ENCODE measurements around the gene HDAC4. TPM values are rescaled to one million over a fixed set of nuclear protein-coding genes. Genes with fewer than 3 reads are reported as not detected.

HDAC4 gene
- total RNA-seq, 1 experiment from 2014 or later, result 21.8 TPM

- Mint-ChIP-seq H3K4me3 (ENCODE audit: unreplicated experiment) (no peak overlapping the region), H3K36me3 (ENCODE audit: insufficient read depth, unreplicated experiment) (peaks cover 27% of the 10 kb centered on the region), H3K27me3 (ENCODE audit: insufficient read depth, unreplicated experiment) (no peaks in the 10 kb centered on the region), H3K27ac (ENCODE audit: low read depth, unreplicated experiment) (no peak overlapping the region), H3K9me3 (ENCODE audit: unreplicated experiment) (no peaks in the 10 kb centered on the region), H3K4me1 (ENCODE audit: insufficient read depth, unreplicated experiment) (no peaks in the 10 kb centered on the region)
- DNase-seq (ENCODE audit: unreplicated experiment), result no peak
- TF ChIP-seq CTCF (IDR thresholded peaks at IDR 0.05; ENCODE audit: unreplicated experiment), result no peak
- ChIA-PET CTCF (no interaction called here), POLR2A (no interaction called here)
- intact Hi-C loops (cut with micrococcal nuclease), result no loop called here
- BruUV-seq (replicated peaks), result no TSS peak
These were observed 254.7 kb downstream of the HDAC4 start for GRCh38 chr2:239146011-239146641.

DNA sequence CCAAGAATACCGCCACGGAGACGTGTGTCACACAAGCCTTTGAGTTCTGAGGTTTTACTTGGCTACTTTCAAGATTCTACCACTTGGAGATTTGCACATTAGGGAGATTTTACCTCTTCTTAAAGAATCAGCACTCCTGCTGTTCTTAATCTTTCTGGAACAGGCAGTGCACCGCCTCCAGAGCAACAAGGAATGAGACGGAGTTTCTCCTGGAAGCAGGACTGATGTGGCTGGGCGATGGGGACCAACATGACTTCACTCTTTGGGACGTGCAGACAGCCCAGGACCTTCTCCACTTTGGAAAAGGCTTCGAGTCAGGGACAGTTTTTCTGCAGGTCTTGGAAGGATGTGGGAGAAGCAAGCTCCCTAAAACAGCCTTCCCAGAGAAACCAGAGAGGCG lies 255.2 kb downstream of the HDAC4 start:
- no peaks in the 10 kb centered on the region for H3K4me1 Mint-ChIP-seq (ENCODE audit: insufficient read depth, unreplicated experiment)
- no TSS peak for BruUV-seq (replicated peaks)
- ChIA-PET CTCF (no interaction called here), POLR2A (interaction anchor here (1.2 kb wide), 1 partner anchor 833 kb away, joined by 3 read pairs; no protein-coding TSS in a partner anchor)
- no peak for TF ChIP-seq CTCF (IDR thresholded peaks at IDR 0.05; ENCODE audit: unreplicated experiment)
- no peak overlapping the region for H3K4me3 Mint-ChIP-seq (ENCODE audit: unreplicated experiment)
- intact Hi-C loops (cut with micrococcal nuclease), result no loop called here
- H3K27ac Mint-ChIP-seq (ENCODE audit: low read depth, unreplicated experiment), result no peak overlapping the region
- no peak for DNase-seq (ENCODE audit: unreplicated experiment)
- H3K36me3 Mint-ChIP-seq (ENCODE audit: insufficient read depth, unreplicated experiment), result peaks cover 27% of the 10 kb centered on the region
- H3K27me3 Mint-ChIP-seq (ENCODE audit: insufficient read depth, unreplicated experiment), result no peaks in the 10 kb centered on the region
- H3K9me3 Mint-ChIP-seq (ENCODE audit: unreplicated experiment), result no peaks in the 10 kb centered on the region

GRCh38 chr2:239145106-239145505 lies 255.7 kb downstream of the HDAC4 start:
- CTCF ChIA-PET, result interaction anchor here (0.5 kb wide), 1 partner anchor 381 kb away, joined by 3 read pairs; no protein-coding TSS in a partner anchor
- H3K9me3 Mint-ChIP-seq (ENCODE audit: unreplicated experiment), result no peaks in the 10 kb centered on the region

DNA sequence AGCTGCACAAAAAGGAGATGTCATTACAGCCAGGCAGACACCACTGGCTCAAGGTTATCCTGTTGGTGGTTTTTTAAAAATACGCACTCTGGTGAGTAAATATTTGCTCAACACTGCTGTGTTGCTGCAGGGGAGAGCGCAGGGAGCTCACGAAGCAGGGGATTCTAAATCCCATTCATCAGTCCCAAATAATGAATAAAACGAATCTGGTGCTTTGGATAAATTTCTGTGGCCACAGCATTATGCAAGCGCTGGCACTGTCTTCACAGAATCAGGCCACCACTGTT lies 256.2 kb downstream of the HDAC4 start:
- Mint-ChIP-seq H3K27ac (ENCODE audit: low read depth, unreplicated experiment) (no peak overlapping the region), H3K4me1 (ENCODE audit: insufficient read depth, unreplicated experiment) (no peaks in the 10 kb centered on the region), H3K27me3 (ENCODE audit: insufficient read depth, unreplicated experiment) (no peaks in the 10 kb centered on the region), H3K4me3 (ENCODE audit: unreplicated experiment) (no peak overlapping the region), H3K36me3 (ENCODE audit: insufficient read depth, unreplicated experiment) (peaks cover 23% of the 10 kb centered on the region), H3K9me3 (ENCODE audit: unreplicated experiment) (no peaks in the 10 kb centered on the region)
- no TSS peak for BruUV-seq (replicated peaks)
- ChIA-PET POLR2A (interaction anchor here (1.2 kb wide), 1 partner anchor 834 kb away, joined by 3 read pairs; no protein-coding TSS in a partner anchor), CTCF (interaction anchor here (0.5 to 0.8 kb wide), 2 partner anchors 39 to 381 kb away, joined by 3 read pairs; no protein-coding TSS in a partner anchor)
- no peak for DNase-seq (ENCODE audit: unreplicated experiment)
- no peak for TF ChIP-seq CTCF (IDR thresholded peaks at IDR 0.05; ENCODE audit: unreplicated experiment)
- intact Hi-C loops (cut with micrococcal nuclease), result no loop called here

More at GRCh38 chr2:239145106-239145505, 255.7 kb downstream of the HDAC4 start:
- Mint-ChIP-seq H3K27me3 (ENCODE audit: insufficient read depth, unreplicated experiment) (no peaks in the 10 kb centered on the region), H3K4me3 (ENCODE audit: unreplicated experiment) (no peak overlapping the region), H3K4me1 (ENCODE audit: insufficient read depth, unreplicated experiment) (no peaks in the 10 kb centered on the region), H3K27ac (ENCODE audit: low read depth, unreplicated experiment) (no peak overlapping the region), H3K36me3 (ENCODE audit: insufficient read depth, unreplicated experiment) (peaks cover 22% of the 10 kb centered on the region)
- DNase-seq (ENCODE audit: unreplicated experiment), result no peak
- intact Hi-C loops (cut with micrococcal nuclease), result no loop called here
- TF ChIP-seq CTCF (IDR thresholded peaks at IDR 0.05; ENCODE audit: unreplicated experiment), result no peak
- BruUV-seq (replicated peaks), result no TSS peak
- POLR2A ChIA-PET, result interaction anchor here (1.2 kb wide), 1 partner anchor 833 kb away, joined by 3 read pairs; no protein-coding TSS in a partner anchor
